ENCODE results near the gene TAL2. TPM values are rescaled to one million over a fixed set of nuclear protein-coding genes. Genes with fewer than 3 reads are reported as not detected.

TAL2 gene
- total RNA-seq, 1 donor from 2014 or later = not detected

- no peak for TF ChIP-seq CTCF (IDR thresholded peaks at IDR 0.05)
These were observed 48.4 kb downstream of the TAL2 start for GRCh38 chr9:105710638-105711037.

GRCh38 chr9:105711867-105712266 is 49.6 kb downstream of the TAL2 start:
- no peak for DNase-seq
- no peak overlapping the region for H3K4me3 ChIP-seq
- H3K4me1 ChIP-seq = no peaks in the 10 kb centered on the region
- no peak overlapping the region for H3K27ac ChIP-seq
- H3K9me3 ChIP-seq = no peaks in the 10 kb centered on the region
- no peaks in the 10 kb centered on the region for H3K27me3 ChIP-seq
- no peaks in the 10 kb centered on the region for H3K36me3 ChIP-seq
- TF ChIP-seq CTCF (IDR thresholded peaks at IDR 0.05) = no peak
- ATAC-seq = no peak
- intact Hi-C loops (cut with DNase I) = no loop called here

More at GRCh38 chr9:105710638-105711037, 48.4 kb downstream of the TAL2 start:
- intact Hi-C loops (cut with DNase I) = no loop called here
- no peak overlapping the region for H3K4me3 ChIP-seq
- H3K9me3 ChIP-seq = no peaks in the 10 kb centered on the region
- no peaks in the 10 kb centered on the region for H3K4me1 ChIP-seq
- DNase-seq (no peak), ATAC-seq (no peak)
- no peaks in the 10 kb centered on the region for H3K36me3 ChIP-seq
- no peaks in the 10 kb centered on the region for H3K27me3 ChIP-seq
- no peak overlapping the region for H3K27ac ChIP-seq

- ATAC-seq = no peak
- H3K27me3 ChIP-seq = no peaks in the 10 kb centered on the region
- intact Hi-C loops (cut with DNase I) = no loop called here
- no peaks in the 10 kb centered on the region for H3K36me3 ChIP-seq
- DNase-seq = no peak
- no peaks in the 10 kb centered on the region for H3K9me3 ChIP-seq
- H3K27ac ChIP-seq = no peak overlapping the region
- TF ChIP-seq CTCF (IDR thresholded peaks at IDR 0.05) = no peak
- H3K4me1 ChIP-seq = no peaks in the 10 kb centered on the region
- no peak overlapping the region for H3K4me3 ChIP-seq
These were observed 50.0 kb downstream of the TAL2 start for GRCh38 chr9:105712297-105712696.

Other genes starting within 250 kb of the TAL2 start
- gene FSD1L, start 214.4 kb upstream of the TAL2 start, total RNA-seq = 4.5 TPM
- 10.8 TPM for gene FKTN, start 104.3 kb upstream of the TAL2 start, total RNA-seq
- gene TMEM38B, start 32.1 kb downstream of the TAL2 start, total RNA-seq = 15.9 TPM